ENCODE measurements around the gene PGAP1. TPM values are rescaled to one million over a fixed set of nuclear protein-coding genes. Genes with fewer than 3 reads are reported as not detected.

The PGAP1 gene
- total RNA-seq, 2 donors from 2014 or later: 8.3 to 12.0 TPM

- H3K9me3 ChIP-seq: no peaks in the 10 kb centered on the region
- TF ChIP-seq POLR2AphosphoS5 (IDR thresholded peaks at IDR 0.05) (no peak), POLR2A (IDR thresholded peaks at IDR 0.05) (no peak)
- TF ChIP-seq, protein P1, sequence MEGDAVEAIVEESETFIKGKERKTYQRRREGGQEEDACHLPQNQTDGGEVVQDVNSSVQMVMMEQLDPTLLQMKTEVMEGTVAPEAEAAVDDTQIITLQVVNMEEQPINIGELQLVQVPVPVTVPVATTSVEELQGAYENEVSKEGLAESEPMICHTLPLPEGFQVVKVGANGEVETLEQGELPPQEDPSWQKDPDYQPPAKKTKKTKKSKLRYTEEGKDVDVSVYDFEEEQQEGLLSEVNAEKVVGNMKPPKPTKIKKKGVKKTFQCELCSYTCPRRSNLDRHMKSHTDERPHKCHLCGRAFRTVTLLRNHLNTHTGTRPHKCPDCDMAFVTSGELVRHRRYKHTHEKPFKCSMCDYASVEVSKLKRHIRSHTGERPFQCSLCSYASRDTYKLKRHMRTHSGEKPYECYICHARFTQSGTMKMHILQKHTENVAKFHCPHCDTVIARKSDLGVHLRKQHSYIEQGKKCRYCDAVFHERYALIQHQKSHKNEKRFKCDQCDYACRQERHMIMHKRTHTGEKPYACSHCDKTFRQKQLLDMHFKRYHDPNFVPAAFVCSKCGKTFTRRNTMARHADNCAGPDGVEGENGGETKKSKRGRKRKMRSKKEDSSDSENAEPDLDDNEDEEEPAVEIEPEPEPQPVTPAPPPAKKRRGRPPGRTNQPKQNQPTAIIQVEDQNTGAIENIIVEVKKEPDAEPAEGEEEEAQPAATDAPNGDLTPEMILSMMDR (IDR thresholded peaks at IDR 0.05): no peak
- no peak overlapping the region for H3K27ac ChIP-seq
- WGBS: 85% methylated on average over 2 of the region's 2 CpGs
- DNase-seq (ENCODE audit: low spot score): no peak
- intact Hi-C loops (cut with DNase I): no loop called here
- no peaks in the 10 kb centered on the region for H3K4me1 ChIP-seq (replicated peaks)
- no peaks in the 10 kb centered on the region for H3K36me3 ChIP-seq
- H3K27me3 ChIP-seq (replicated peaks; ENCODE audit: insufficient read depth): no peaks in the 10 kb centered on the region
- no peak overlapping the region for H3K4me3 ChIP-seq
Observed at GRCh38 chr2:196840171-196840570, 86.3 kb downstream of the PGAP1 start.

DNA sequence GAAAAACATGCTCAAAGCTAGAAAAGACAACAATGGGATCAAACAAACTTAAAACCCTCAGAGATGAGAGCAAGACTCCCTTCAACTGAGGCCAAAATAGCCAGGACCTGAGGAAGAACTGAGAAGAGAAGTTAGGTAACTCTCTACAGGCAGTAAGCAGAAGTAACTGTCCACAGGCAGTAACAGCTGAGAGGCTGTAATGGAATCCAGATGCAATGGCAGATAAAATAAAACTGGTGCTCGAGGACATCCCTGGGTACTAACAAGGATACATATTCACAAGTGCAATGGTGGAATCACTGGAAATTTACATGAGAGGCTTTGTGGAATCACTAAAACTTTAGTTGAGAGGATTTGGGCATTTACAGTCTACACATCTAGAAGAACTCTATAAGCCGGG lies 86.9 kb downstream of the PGAP1 start:
- H3K4me1 ChIP-seq (replicated peaks): no peaks in the 10 kb centered on the region
- no peak overlapping the region for H3K27ac ChIP-seq
- intact Hi-C loops (cut with DNase I): no loop called here
- TF ChIP-seq, protein P1 (IDR thresholded peaks at IDR 0.05): no peak
- TF ChIP-seq POLR2AphosphoS5 (IDR thresholded peaks at IDR 0.05) (no peak), POLR2A (IDR thresholded peaks at IDR 0.05) (no peak)
- no peaks in the 10 kb centered on the region for H3K36me3 ChIP-seq
- DNase-seq (ENCODE audit: low spot score): no peak
- no peak overlapping the region for H3K4me3 ChIP-seq
- WGBS: 78% methylated on average over 2 of the region's 2 CpGs
- no peaks in the 10 kb centered on the region for H3K27me3 ChIP-seq (replicated peaks; ENCODE audit: insufficient read depth)
- no peaks in the 10 kb centered on the region for H3K9me3 ChIP-seq

- intact Hi-C loops (cut with DNase I): no loop called here
- DNase-seq (ENCODE audit: low spot score): no peak
- Histone ChIP-seq H3K4me3 (no peak overlapping the region), H3K27ac (no peak overlapping the region), H3K4me1 (replicated peaks) (no peaks in the 10 kb centered on the region), H3K9me3 (no peaks in the 10 kb centered on the region), H3K27me3 (replicated peaks; ENCODE audit: insufficient read depth) (no peaks in the 10 kb centered on the region), H3K36me3 (no peaks in the 10 kb centered on the region)
- TF ChIP-seq POLR2A (IDR thresholded peaks at IDR 0.05): no peak
- TF ChIP-seq, protein P1 (IDR thresholded peaks at IDR 0.05): no peak
- no peak for TF ChIP-seq POLR2AphosphoS5 (IDR thresholded peaks at IDR 0.05)
Observed at GRCh38 chr2:196836440-196836839, 90.1 kb downstream of the PGAP1 start.

- no peaks in the 10 kb centered on the region for H3K4me1 ChIP-seq (replicated peaks)
- H3K36me3 ChIP-seq: no peaks in the 10 kb centered on the region
- no peak overlapping the region for H3K4me3 ChIP-seq
- 82% methylated on average over 1 of the region's 1 CpG for WGBS
- H3K27ac ChIP-seq: no peak overlapping the region
- H3K27me3 ChIP-seq (replicated peaks; ENCODE audit: insufficient read depth): no peaks in the 10 kb centered on the region
- no peaks in the 10 kb centered on the region for H3K9me3 ChIP-seq
- TF ChIP-seq POLR2AphosphoS5 (IDR thresholded peaks at IDR 0.05): no peak
- TF ChIP-seq, protein P1 (IDR thresholded peaks at IDR 0.05): no peak
- no peak for TF ChIP-seq POLR2A (IDR thresholded peaks at IDR 0.05)
- intact Hi-C loops (cut with DNase I): no loop called here
- no peak for DNase-seq (ENCODE audit: low spot score)
Observed at GRCh38 chr2:196830701-196831100, 95.8 kb downstream of the PGAP1 start.

- no peaks in the 10 kb centered on the region for H3K36me3 ChIP-seq
- intact Hi-C loops (cut with DNase I): no loop called here
- no peaks in the 10 kb centered on the region for H3K27me3 ChIP-seq (replicated peaks; ENCODE audit: insufficient read depth)
- no peak for DNase-seq (ENCODE audit: low spot score)
- H3K27ac ChIP-seq: no peak overlapping the region
- TF ChIP-seq POLR2AphosphoS5 (IDR thresholded peaks at IDR 0.05) (no peak), POLR2A (IDR thresholded peaks at IDR 0.05) (no peak)
- TF ChIP-seq, protein P1 (IDR thresholded peaks at IDR 0.05): no peak
- 65% methylated on average over 2 of the region's 2 CpGs for WGBS
- no peaks in the 10 kb centered on the region for H3K4me1 ChIP-seq (replicated peaks)
- H3K4me3 ChIP-seq: no peak overlapping the region
- H3K9me3 ChIP-seq: no peaks in the 10 kb centered on the region
Observed at GRCh38 chr2:196827356-196827755, 99.2 kb downstream of the PGAP1 start.
